ENCODE data around the gene STH. TPM values are rescaled to one million over a fixed set of nuclear protein-coding genes. Genes with fewer than 3 reads are reported as not detected.

The STH gene, protein sequence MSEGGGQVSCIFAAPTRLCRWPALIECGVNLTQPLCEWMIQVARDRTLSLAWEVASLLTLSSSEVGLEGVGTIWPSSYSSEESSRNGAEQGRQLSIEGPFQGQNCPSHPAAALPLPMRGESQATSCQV
- total RNA-seq: not detected

DNA sequence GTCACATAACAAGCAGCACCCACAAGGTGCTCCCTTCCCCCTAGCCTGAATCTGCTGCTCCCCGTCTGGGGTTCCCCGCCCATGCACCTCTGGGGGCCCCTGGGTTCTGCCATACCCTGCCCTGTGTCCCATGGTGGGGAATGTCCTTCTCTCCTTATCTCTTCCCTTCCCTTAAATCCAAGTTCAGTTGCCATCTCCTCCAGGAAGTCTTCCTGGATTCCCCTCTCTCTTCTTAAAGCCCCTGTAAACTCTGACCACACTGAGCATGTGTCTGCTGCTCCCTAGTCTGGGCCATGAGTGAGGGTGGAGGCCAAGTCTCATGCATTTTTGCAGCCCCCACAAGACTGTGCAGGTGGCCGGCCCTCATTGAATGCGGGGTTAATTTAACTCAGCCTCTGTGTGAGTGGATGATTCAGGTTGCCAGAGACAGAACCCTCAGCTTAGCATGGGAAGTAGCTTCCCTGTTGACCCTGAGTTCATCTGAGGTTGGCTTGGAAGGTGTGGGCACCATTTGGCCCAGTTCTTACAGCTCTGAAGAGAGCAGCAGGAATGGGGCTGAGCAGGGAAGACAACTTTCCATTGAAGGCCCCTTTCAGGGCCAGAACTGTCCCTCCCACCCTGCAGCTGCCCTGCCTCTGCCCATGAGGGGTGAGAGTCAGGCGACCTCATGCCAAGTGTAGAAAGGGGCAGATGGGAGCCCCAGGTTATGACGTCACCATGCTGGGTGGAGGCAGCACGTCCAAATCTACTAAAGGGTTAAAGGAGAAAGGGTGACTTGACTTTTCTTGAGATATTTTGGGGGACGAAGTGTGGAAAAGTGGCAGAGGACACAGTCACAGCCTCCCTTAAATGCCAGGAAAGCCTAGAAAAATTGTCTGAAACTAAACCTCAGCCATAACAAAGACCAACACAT, at the start of gene STH:
Gene STH, plus strand, starts transcription at position 264 of the 913 bp plus-strand sequence. Its CDS starts 30 bp downstream, at position 294.
- WGBS: 87% methylated on average over 8 of the region's 8 CpGs
- Histone ChIP-seq H3K36me3 (peaks cover 0 to 6% (median 0%) of the 10 kb centered on the region in 4 donors), H3K27me3 (no peaks in the 10 kb centered on the region), H3K4me1 (peaks cover 12 to 20% (median 18%) of the 10 kb centered on the region in 4 donors), H3K9me3 (no peaks in the 10 kb centered on the region), H3K4me3 (no peak within 1 kb of the TSS), H3K27ac (replicated peaks in 1 of 4) (no peak within 1 kb of the TSS)
- DNase-seq (ENCODE audit: extremely low spot score): no peak
- TF ChIP-seq POLR2A (IDR thresholded peaks at IDR 0.05; ENCODE audit: low read depth) (no peak), EP300 (IDR thresholded peaks at IDR 0.05) (no peak), CTCF (IDR thresholded peaks at IDR 0.05) (no peak), POLR2AphosphoS5 (IDR thresholded peaks at IDR 0.05) (no peak)
- intact Hi-C loops (cut with DNase I): no loop called here

DNA sequence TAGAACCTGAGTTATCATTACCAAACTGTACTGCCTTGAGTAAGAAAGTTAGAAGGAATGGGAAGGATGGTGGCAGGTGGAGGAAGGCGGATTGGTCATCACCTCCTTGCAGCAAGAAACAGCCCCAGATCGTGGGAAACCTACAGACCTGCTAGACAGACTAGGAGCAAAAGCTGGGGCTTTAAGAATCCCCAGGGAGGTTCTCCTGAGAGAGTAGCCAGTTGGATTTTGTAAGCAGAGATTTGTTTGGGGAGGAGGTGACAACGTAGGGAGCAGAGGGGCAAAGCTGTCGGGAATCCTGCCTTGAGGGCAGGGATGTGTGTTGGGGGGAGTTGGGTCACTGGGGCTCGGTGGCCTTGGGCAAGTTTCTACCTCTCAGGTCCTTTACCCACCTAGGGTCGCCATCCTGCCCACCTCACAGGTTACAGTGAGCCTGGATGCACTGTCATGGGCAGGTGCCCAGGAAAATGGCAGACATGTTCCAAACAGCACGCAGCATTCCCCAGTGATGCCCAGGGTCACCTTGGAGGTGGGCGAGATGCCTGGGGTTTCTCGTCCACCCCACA, 49.2 kb upstream of the STH start:
- intact Hi-C loops (cut with DNase I): loop anchor here (5.0 kb wide), 1 partner anchor 58 kb away; the partner anchor contains the start of gene MAPT
- TF ChIP-seq POLR2A (IDR thresholded peaks at IDR 0.05; ENCODE audit: low read depth) (no peak), CTCF (IDR thresholded peaks at IDR 0.05) (no peak), EP300 (IDR thresholded peaks at IDR 0.05) (no peak), POLR2AphosphoS5 (IDR thresholded peaks at IDR 0.05) (no peak)
- Histone ChIP-seq H3K4me3 (no peak overlapping the region), H3K27ac (replicated peaks in 1 of 4) (no peak overlapping the region), H3K27me3 (peaks cover 0 to 30% (median 0%) of the 10 kb centered on the region in 4 donors), H3K36me3 (no peaks in the 10 kb centered on the region), H3K9me3 (no peaks in the 10 kb centered on the region), H3K4me1 (peaks cover 9 to 21% (median 14%) of the 10 kb centered on the region in 4 donors)
- 78% methylated on average over 6 of the region's 9 CpGs for WGBS
- no peak for DNase-seq (ENCODE audit: extremely low spot score)

GRCh38 chr17:45950888-45951287, 48.2 kb upstream of the STH start:
- no peak for DNase-seq (ENCODE audit: extremely low spot score)
- no peak overlapping the region for H3K27ac ChIP-seq (replicated peaks in 1 of 4)
- no peaks in the 10 kb centered on the region for H3K36me3 ChIP-seq
- H3K4me3 ChIP-seq: no peak overlapping the region
- H3K4me1 ChIP-seq: peaks cover 9 to 21% (median 14%) of the 10 kb centered on the region in 4 donors
- intact Hi-C loops (cut with DNase I): loop anchor here (5.0 kb wide), 1 partner anchor 59 kb away; the partner anchor contains the start of gene MAPT
- no peak for TF ChIP-seq EP300 (IDR thresholded peaks at IDR 0.05)
- TF ChIP-seq POLR2A (IDR thresholded peaks at IDR 0.05; ENCODE audit: low read depth): no peak
- TF ChIP-seq POLR2AphosphoS5 (IDR thresholded peaks at IDR 0.05): no peak
- TF ChIP-seq CTCF (IDR thresholded peaks at IDR 0.05): no peak
- no peaks in the 10 kb centered on the region for H3K9me3 ChIP-seq
- WGBS: 80% methylated on average over 8 of the region's 8 CpGs
- peaks cover 0 to 30% (median 0%) of the 10 kb centered on the region in 4 donors for H3K27me3 ChIP-seq

DNA sequence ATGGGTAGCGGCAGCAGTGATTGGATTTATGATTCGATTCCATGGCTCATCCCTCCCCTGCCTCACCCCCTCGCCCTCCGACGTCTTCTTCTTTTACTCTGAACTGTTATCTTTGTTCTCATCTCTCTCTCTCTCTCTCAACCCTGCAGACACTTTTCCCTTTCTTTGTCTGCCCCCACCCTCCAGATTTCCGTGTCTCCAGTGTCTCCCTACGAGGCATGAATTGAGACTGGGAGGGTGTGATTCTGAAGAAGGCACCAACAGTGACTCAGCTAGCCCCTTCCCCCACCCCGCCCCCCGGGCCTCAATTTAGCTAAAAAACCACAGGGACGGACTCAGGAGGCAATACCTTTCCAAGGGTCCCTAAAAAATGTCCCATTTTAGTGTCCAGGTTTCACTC, 47.6 kb upstream of the STH start:
- Histone ChIP-seq H3K4me3 (no peak overlapping the region), H3K27me3 (peaks cover 0 to 30% (median 0%) of the 10 kb centered on the region in 4 donors), H3K4me1 (peaks cover 9 to 21% (median 14%) of the 10 kb centered on the region in 4 donors), H3K27ac (replicated peaks in 1 of 4) (no peak overlapping the region), H3K9me3 (no peaks in the 10 kb centered on the region), H3K36me3 (no peaks in the 10 kb centered on the region)
- 69% methylated on average over 10 of the region's 10 CpGs for WGBS
- TF ChIP-seq EP300 (IDR thresholded peaks at IDR 0.05) (no peak), POLR2A (IDR thresholded peaks at IDR 0.05; ENCODE audit: low read depth) (no peak), POLR2AphosphoS5 (IDR thresholded peaks at IDR 0.05) (no peak), CTCF (IDR thresholded peaks at IDR 0.05) (no peak)
- intact Hi-C loops (cut with DNase I): loop anchor here (5.0 kb wide), 1 partner anchor 59 kb away; the partner anchor contains the start of gene MAPT
- DNase-seq (ENCODE audit: extremely low spot score): no peak

Measured in esophagus muscularis mucosa (tissue), 4 donors.